Renal pelvis (tissue), 4 donors: ENCODE results near the gene COX10. TPM values are rescaled to one million over a fixed set of nuclear protein-coding genes. Genes with fewer than 3 reads are reported as not detected.

Experiments used
- DNase-seq: peaks from one replicate; pipeline ENCODE4 v3.0.0-alpha.2; 2013
- polyA plus RNA-seq, 3 donors: library from polyadenylated mRNA; unstranded; fragments of 120-200 nt; gene quantifications; one replicate each; pipeline ENCODE4 v1.2.1, GENCODE V29; 2013; ENCODE audit not compliant: insufficient read length in 3 of 3

COX10 gene
- polyA plus RNA-seq, 3 donors = 16.5 to 17.7 (median 17.5) TPM

GRCh38 chr17:14061666-14062560 lies 7.4 kb upstream of the COX10 start:
- no peak for DNase-seq

DNA sequence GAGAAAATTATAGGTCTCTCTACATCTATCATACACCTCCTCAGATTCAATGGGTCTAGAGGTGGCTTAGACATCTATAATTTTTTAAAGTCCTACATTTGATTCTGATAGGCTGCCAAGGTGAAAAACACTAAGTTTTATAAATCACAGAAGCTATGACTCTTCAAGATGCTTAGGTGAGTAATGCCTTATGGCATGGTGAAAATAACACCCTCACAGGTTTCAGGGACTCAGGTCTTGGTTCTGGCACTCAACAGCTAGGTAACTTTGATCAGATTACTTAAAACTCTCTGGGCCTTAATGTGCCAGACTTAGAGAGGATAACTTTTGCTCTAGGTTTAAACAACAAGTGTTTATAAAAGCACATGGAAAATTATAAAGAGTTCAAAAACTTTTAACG lies 2.0 kb upstream of the COX10 start:
- no peak for DNase-seq

DNA sequence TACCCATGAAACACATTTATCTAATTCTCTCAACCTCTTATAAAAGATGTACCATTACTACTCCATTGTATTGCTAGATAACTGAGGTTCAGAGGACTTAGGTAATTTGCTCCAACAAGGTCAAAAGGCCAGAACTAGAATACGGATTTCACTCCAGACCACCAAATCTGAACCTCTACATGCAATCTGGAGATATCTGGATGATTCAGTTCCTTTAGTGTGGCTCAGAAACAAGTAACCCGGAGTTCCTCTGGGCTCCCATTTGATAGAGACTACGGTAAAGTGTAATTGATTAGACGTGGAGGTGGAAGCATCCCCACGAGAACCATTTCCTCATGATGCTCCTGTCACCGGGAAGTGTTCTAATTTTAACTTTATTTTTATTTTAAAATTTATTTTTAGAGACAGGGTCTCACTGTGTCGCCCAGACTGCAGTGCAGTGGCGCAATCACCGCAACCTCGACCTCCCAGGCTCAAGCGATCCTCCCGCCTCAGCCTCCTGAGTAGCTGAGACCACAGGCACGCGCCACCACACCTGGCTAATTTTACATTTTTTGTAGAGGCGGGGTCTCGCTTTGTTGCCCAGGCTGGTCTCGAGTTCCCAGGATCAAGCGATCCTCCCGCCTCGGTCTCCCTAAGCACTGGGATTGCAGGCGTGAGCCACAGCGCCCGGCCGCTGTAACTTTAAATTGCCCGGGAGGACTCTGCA lies 608 bp upstream of the COX10 start:
- no peak for DNase-seq

- no peak for DNase-seq
These were observed 1.2 kb downstream of the COX10 start for GRCh38 chr17:14070344-14070984.

DNA sequence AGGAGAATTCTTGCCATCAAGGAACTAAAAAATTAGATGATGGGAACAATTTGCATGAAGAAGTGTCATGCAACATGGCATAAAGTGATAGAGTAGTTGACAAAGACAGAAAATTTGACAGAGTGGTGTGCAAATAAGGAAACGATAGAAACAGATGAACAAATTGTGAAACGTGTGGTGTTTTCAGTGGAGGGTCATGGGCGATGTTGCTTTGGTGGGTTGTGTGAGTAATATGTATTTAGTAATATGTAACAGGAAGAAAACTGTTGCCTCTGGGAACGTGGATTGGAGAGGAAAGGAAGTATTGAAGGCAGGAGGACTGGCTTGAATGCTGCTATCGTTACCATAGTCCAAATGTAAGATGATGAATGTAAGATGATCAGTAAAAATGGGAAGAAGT lies 3.6 kb downstream of the COX10 start:
- no peak for DNase-seq

DNA sequence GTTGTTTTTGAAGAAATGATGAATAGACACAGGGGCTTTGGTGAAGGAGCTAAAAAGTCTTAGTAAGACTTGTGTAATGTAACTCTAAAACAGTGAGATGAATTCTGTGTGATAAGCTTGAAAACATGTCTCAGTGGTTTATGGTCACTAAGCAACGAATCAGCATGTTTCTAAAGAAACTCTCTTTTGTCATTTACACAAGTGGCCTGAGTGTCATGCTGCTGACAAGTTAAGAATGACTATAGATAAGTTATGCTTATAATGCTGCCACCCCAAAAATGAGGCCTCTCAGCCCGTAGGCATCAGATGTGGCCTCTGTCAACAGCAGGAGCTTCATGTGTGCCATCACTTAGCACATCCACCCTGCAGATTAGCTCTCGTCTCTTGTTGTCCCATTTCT lies 8.7 kb downstream of the COX10 start:
- DNase-seq = no peak

GRCh38 chr17:14080847-14081251 lies 11.5 kb downstream of the COX10 start:
- no peak for DNase-seq

DNA sequence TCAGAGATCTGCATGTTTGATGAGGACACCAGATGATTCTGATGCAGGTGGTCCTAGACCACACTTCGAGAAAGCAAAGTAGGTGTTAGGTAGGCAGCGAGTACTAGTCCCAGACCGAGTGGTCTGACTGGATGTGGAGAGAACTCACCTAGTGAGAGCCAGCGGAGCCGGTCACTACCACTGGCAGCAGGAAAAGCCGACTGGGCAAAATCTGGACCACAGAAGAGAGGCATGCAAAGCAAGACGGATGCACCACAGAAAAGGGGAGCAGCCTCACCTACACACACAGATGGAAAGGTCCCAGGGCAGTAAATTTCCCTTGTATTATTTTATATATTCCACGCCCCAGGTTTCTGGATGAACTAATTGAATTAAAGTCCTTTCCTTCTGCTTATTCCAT lies 13.5 kb downstream of the COX10 start:
- DNase-seq = no peak

DNA sequence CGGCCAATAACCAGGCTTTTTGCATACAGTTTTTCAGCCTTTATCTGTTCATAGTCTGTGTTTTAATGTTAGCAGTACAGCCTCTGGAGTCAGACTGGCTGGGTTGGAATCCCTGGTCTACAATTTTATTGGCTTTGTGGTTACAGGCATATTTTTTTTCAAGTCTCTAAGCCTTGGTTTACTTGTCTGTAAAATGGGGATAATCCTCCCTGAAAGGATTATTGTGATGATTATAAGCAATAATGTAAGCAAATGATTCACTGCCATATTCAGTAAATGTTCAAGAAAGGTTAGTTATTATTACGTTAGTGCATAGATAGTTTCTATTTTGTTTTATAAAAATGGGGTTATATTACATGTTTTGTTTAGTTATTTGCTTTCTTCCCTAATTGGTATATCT lies 15.7 kb downstream of the COX10 start:
- no peak for DNase-seq

DNA sequence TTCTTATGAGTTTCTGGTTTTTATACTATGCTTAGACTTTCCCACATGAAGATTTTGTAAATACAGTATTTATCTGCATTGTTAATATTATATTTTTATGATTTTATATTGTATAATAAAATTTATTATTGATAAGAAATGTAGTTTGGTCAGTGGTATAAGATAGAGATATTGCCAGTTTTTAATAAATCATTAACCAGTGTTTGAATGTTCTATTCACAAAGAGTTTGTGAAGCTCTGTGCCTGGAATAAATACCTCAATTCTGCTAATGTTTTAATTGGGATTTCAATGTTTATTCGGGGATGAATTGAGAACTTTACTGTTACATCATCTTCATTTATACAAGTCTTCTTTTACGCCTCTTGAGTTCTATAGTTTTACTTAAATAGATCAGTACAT lies 16.9 kb downstream of the COX10 start:
- DNase-seq = no peak

DNA sequence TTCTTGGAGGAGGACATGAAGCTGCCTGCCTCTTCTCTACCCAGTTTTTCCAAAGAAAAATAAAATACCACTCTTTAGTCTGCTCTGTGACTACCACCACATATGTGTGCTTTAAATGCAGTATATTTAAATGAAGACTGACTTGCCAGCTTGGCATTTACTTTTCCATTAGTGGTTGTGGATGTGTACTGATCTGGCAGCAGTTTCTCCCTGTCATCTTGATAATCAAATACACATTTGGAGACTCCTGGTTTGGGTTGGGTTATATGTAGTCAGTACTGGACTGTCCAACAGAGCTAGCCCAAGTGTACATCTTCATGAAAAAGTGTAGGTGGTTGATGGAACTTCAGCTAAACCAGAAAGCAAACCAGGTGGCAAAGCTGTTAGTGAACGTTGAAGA lies 19.9 kb downstream of the COX10 start:
- DNase-seq = no peak

GRCh38 chr17:14091367-14091766 lies 22.1 kb downstream of the COX10 start:
- no peak for DNase-seq

DNA sequence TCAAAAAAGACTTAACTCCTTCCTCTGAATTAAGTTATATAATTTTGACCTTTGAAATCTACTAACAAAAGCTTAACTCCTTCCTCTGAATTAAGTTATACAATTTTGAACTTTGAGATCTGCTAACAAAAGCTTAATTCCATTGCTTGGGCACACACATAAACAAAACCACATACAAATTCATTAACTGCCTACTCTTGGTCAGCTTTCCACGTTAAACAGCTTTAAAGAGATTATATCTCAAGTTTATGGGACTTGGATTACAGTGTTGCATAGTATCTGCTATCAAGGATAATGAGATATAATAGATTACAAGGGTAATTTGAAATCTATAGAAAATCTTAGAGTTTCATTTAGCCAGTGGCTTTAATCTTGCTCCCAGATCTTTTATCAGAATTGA lies 23.5 kb downstream of the COX10 start:
- DNase-seq = no peak

DNA sequence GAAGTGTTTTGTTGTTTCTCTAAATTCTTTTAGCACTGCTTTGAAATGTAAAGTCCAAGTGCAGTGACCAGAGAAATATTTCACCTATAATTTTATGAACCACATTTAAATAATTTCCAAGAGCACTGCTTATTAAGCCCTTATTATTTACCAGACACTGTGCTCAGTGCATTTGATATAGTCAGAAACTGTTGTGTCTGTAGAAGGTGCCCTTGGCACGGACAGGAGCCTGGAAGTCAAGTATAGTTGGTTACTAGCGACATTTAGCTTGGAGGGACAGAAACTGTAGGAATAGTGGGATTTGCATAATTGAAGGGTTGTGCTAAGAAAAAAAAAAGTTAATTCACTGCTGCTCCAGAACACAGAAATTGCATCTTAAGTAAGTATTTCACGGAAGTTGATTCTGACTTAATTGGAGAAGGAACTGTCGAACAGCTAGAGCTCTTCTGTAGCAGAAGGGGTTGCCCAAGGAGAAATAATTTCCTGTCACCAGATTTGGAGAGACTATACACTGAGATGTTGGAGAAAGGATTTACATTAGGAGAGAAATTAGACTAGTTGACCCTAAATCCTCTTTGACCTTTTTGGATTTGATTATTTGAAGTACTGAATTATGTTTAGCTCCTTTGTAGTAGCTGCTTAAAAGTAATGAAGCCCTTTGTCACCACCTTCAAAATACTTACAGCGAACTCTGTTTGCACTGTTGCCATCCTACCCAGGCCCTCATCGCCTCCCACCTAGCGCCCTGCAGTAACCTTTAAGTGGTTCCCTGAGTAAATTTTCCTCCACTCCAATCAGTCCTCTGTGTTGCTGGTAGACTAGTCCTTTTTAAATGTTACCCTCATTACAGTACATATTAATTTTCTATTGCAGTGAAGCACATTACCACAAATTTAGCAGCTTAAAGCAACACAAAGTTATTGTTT lies 25.6 kb downstream of the COX10 start:
- DNase-seq = no peak

DNA sequence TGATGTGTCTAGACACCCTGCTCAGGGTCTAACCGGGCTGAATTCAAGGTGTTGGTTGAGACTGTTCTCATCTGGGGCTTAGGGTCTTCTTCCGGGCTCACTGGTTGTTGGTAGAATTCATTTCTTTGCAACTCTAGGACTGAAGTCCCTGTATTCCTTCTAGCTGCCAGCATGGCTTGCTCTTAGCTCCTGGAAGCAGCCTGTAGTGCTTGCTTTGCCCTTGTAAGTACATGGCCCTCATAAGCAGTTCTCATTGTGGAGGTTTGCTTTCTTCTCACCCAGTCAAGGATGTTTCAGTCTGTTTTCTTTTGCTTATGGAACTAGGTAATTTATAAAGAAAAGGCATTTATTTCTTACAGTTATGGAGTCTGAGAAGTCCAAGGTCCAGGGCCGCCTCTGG lies 26.3 kb downstream of the COX10 start:
- DNase-seq = no peak

- DNase-seq = no peak
These were observed 28.9 kb downstream of the COX10 start for GRCh38 chr17:14098246-14098645.

DNA sequence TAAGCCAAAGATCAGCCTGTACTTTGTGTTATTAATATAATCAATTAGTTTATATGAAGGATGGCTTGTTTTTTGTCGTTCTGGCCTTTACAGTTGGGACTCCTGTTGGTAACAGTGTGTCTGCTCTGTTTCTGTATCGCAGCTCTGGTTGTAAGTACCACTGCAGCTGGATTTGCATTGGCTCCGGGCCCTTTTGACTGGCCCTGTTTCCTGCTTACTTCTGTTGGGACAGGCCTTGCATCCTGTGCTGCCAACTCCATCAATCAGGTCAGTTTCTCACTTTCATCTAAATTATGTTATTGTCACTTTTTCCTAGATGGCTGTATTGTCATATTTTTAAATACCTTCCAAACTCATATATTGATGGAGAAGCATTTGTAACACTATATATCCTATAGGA lies 32.7 kb downstream of the COX10 start:
- no peak for DNase-seq

- no peak for DNase-seq
These were observed 34.5 kb downstream of the COX10 start for GRCh38 chr17:14103836-14104235.

- no peak for DNase-seq
These were observed 35.4 kb downstream of the COX10 start for GRCh38 chr17:14104734-14105133.

DNA sequence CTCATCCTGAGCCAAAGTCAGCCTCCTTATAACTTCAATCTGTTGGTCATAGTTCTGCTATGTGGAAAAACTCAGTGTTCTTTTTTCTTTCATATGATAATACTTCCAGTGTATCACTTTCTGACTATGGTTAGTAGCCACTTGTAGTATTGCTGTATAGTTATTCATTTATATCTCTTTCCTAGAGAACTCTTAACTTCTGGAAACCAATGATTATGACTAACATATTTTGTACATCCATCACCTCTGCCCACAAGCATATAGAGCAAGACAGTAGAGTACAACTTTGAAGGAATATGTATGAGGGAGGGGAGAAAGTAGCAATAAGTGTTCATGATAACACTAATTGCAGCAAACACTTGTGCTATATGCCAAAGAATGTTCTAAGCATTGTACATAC lies 38.6 kb downstream of the COX10 start:
- no peak for DNase-seq

DNA sequence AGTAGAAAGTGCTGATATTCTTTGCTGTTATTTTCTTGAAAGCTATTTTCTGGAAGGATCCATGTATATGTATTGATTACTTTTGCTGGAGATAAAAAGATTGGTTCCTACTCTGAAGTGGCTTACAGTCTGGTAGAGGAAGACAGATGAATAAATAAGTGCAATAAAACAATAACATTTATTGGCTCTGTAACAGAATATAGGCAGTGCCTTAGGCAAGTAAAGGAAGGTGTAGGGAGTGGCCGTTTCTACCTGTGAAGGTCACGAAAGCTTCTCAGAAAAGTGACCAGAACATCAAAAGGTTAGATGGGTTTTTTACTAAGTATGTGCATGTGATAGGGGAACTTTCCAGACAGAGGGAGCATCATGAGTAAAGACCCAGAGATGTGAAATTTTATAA lies 43.1 kb downstream of the COX10 start:
- DNase-seq = no peak

GRCh38 chr17:14113137-14113536 lies 43.8 kb downstream of the COX10 start:
- DNase-seq = no peak
